ENCODE data around the gene SH3BP4.
"Not testable (repeated sequence)": the region's sequence is repeated elsewhere in the genome, so short reads cannot be mapped to it uniquely, and the experiment has no call there.

The SH3BP4 gene

DNA sequence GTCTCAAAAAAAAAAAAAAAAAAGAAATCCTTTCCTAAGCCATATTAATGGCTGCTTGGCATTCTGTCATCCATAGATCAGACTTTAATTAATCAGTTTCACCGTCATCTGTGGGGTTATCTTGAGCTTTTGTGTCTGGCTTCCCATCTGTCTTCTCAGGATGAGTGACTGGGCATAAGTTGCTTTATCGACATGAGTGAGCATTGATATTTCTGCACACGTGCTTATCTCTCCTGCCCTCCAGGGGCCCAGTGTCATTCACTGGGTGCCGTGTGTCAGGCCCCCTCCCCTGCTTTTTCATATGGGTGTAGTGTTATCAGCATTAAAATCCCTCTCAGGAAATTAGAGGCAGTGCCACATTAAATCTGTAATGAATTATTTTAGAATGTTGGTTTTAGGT is 65.6 kb downstream of the SH3BP4 start:
- no peak overlapping the region for H3K4me3 Mint-ChIP-seq
- H3K36me3 Mint-ChIP-seq (ENCODE audit: insufficient read depth) = peaks cover 2% of the 10 kb centered on the region
- peaks cover 5% of the 10 kb centered on the region for H3K9me3 Mint-ChIP-seq
- DNase-seq (ENCODE audit: low spot score in 2 of 2) (no peak), ATAC-seq (replicated peaks; ENCODE audit: extremely low read depth, poor library complexity, severe bottlenecking) (no peak)
- H3K4me1 Mint-ChIP-seq = no peaks in the 10 kb centered on the region
- peaks cover 37% of the 10 kb centered on the region for H3K27me3 Mint-ChIP-seq
- no peak overlapping the region for H3K27ac Mint-ChIP-seq (ENCODE audit: low read depth)

DNA sequence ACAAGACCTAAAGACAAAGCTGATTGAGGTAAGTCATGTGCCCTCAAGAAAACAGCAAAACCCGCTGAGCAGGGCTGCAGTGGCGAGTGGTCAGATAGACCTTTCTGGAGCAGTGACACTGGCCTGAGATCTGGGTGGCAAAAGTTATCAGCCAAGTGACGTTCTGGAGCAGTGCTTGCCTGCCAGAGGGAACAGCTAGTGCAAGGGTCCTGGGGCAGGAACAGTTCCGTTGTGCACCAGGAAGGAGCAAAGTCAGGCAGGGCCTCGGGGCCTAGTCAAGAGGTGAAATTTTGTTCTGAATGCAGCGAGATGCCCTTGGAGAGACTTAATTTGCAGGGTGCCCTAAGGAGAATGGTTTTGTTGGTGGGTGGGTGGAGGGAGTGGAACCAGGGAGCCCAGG is 67.0 kb downstream of the SH3BP4 start:
- Mint-ChIP-seq H3K9me3 (peaks cover 5% of the 10 kb centered on the region), H3K27ac (ENCODE audit: low read depth) (no peak overlapping the region), H3K27me3 (peaks cover 32% of the 10 kb centered on the region), H3K36me3 (ENCODE audit: insufficient read depth) (peaks cover 2% of the 10 kb centered on the region), H3K4me1 (no peaks in the 10 kb centered on the region), H3K4me3 (no peak overlapping the region)
- no peak for DNase-seq (ENCODE audit: low spot score in 2 of 2)
- no peak for ATAC-seq (replicated peaks; ENCODE audit: extremely low read depth, poor library complexity, severe bottlenecking)

DNA sequence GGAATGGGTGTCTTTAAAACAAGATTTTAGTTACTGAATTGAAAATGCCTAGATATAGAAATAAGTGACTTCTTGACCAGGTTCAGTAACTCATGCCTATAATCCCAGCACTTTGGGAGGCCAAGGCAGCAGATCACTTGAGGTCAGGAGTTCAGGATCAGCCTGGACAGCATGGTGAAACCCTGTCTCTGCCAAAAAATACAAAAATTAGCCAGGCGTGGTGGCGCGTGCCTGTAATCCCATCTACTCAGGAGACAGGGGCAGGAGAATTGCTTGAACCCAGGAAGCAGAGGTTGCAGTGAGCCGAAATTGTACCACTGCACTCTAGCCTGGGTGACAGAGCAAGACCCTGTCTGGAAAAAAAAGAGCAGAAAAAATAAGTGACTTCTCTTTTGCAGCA is 68.3 kb downstream of the SH3BP4 start:
- H3K27me3 Mint-ChIP-seq = peaks cover 32% of the 10 kb centered on the region
- not testable (repeated sequence) for H3K4me1 Mint-ChIP-seq; H3K36me3 Mint-ChIP-seq (ENCODE audit: insufficient read depth); H3K9me3 Mint-ChIP-seq; H3K27ac Mint-ChIP-seq (ENCODE audit: low read depth); DNase-seq (ENCODE audit: low spot score in 2 of 2); H3K4me3 Mint-ChIP-seq; ATAC-seq (replicated peaks; ENCODE audit: extremely low read depth, poor library complexity, severe bottlenecking)

DNA sequence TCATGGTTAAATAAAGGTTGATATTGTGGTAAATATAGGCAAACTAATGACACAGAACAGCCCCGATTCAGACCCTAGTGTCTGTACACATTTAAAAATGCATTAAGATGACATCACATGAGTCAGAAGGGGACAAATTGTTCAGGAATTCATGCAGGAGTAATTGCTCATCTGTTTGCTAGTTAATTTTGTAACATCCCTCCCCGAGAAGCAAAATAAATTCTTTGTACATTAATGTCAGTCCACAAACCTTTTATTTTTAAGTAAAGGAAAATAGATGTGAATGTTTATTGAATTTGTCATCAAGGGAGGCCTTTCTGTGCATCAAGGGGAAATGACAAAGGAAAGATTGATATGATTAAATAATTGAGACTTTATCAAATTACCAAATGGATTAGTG is 69.9 kb downstream of the SH3BP4 start:
- Mint-ChIP-seq H3K27me3 (peaks cover 19% of the 10 kb centered on the region), H3K27ac (ENCODE audit: low read depth) (no peak overlapping the region), H3K9me3 (no peaks in the 10 kb centered on the region), H3K36me3 (ENCODE audit: insufficient read depth) (no peaks in the 10 kb centered on the region), H3K4me1 (no peaks in the 10 kb centered on the region), H3K4me3 (no peak overlapping the region)
- ATAC-seq (replicated peaks; ENCODE audit: extremely low read depth, poor library complexity, severe bottlenecking) (no peak), DNase-seq (ENCODE audit: low spot score in 2 of 2) (no peak)

DNA sequence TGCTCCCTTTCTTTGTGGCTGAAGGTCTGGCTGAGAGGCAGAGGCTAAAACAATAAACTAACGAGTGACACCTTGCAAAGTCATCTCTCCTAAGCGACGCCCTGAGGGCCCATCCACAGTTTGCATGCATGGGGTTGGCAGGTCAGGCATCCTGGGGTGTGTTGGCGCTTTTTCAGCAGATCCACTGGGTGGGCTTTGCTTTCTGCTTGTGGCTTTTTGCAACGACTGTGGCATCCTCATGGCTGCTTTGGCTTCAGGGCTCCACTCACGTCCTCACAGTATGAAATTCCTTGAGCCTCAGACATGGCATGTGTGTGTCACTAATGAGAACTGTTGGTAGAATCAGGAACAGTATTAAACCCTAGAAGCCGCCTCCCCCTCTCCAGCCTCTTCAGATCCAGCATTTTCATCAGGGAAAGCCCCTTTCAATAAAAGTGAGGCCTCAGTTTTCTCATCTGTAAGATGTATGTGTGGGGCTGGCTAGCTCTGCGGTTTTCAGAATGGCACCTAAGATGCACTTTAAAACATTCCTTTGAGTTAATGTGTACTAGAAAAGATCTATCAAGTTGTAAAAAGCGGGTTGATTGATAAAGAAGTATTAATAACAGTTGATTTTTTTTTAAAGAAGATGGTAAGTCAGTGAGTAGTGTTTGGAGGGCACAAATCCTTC is 72.5 kb downstream of the SH3BP4 start:
- Mint-ChIP-seq H3K4me3 (no peak overlapping the region), H3K36me3 (ENCODE audit: insufficient read depth) (no peaks in the 10 kb centered on the region), H3K4me1 (no peaks in the 10 kb centered on the region), H3K27ac (ENCODE audit: low read depth) (no peak overlapping the region), H3K27me3 (peaks cover 22% of the 10 kb centered on the region), H3K9me3 (no peaks in the 10 kb centered on the region)
- DNase-seq (ENCODE audit: low spot score in 2 of 2) (no peak), ATAC-seq (replicated peaks; ENCODE audit: extremely low read depth, poor library complexity, severe bottlenecking) (no peak)

DNA sequence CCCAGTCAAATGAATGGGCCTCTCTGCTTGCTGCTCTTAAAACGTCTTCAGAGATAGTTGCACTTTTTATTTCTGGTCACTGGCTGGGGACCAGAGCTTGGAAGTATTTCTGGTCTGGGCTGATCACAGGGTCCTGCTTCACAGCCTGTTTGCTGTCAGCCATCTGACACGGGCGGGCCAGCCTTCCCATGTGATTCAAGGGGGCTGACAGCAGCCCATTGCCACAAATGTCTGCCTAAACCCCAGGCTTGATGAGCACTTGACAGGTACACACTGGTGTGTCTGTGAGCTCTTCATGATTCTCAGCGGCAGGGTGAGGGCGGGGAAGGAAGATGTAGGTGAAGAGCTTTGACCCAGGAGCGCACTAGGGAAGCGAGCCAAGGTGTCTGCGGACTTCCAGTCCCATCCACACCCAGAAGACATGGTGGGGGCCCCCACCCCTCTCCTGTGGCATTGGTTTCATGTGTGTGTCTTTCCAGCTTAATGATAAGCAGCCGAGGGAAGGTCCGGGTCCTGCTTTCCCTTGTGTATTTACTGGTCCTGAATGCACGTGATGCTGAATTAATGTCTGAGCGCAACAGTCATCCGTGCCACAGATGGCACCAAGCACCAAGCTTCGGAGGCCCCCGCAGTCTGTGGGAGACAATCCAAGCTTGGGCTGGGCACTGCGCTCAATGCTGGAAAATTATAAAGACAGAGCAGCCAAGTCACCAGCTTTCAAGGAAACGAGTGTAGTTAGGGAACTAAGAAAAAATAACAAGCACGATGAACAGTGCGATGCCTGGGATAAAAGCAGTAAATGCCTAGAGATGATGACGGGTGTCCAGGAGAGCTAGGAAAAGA is 73.3 kb downstream of the SH3BP4 start:
- DNase-seq (ENCODE audit: low spot score in 2 of 2) (no peak), ATAC-seq (replicated peaks; ENCODE audit: extremely low read depth, poor library complexity, severe bottlenecking) (no peak)
- Mint-ChIP-seq H3K4me3 (no peak overlapping the region), H3K36me3 (ENCODE audit: insufficient read depth) (no peaks in the 10 kb centered on the region), H3K4me1 (no peaks in the 10 kb centered on the region), H3K27ac (ENCODE audit: low read depth) (no peak overlapping the region), H3K9me3 (no peaks in the 10 kb centered on the region), H3K27me3 (peaks cover 30% of the 10 kb centered on the region)

DNA sequence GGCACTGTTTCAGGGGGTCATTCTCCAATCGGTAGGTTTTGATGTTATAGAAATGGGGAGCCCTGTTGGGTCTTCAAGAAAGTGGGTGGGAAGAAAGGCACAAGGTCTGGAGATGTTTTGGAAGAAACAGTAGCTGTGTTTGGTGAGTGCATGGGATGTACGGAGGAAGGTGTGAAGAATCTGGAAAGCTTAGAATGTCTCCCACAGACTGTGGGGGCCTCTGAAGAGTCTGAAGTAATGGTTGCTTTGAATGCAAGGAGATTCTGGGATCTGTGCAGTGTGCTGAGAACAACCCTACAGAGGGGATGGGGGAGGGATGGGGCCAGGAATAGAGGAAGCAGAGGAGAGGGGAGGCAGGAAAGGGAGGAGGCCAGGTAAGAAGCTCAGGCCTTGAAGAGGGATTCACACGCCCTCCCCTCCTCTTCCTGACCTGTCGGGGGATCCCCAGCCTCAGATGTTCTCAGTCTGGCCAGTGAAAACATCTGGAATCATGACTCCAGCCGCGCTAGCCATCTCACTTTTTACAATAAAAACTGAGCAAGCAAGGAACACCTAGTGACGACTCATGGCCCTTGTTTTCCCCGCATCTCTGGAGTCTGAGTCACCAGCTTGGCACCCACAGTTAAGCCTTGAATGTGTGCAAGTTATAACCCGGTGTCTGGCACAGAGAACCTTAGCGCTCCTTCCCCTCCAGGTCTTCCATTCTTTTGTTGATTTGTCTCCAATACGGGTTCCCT is 74.2 kb downstream of the SH3BP4 start:
- Mint-ChIP-seq H3K4me1 (no peaks in the 10 kb centered on the region), H3K27ac (ENCODE audit: low read depth) (no peak overlapping the region), H3K9me3 (no peaks in the 10 kb centered on the region), H3K27me3 (peaks cover 35% of the 10 kb centered on the region), H3K36me3 (ENCODE audit: insufficient read depth) (no peaks in the 10 kb centered on the region), H3K4me3 (no peak overlapping the region)
- no peak for DNase-seq (ENCODE audit: low spot score in 2 of 2)
- ATAC-seq (replicated peaks; ENCODE audit: extremely low read depth, poor library complexity, severe bottlenecking) = no peak

DNA sequence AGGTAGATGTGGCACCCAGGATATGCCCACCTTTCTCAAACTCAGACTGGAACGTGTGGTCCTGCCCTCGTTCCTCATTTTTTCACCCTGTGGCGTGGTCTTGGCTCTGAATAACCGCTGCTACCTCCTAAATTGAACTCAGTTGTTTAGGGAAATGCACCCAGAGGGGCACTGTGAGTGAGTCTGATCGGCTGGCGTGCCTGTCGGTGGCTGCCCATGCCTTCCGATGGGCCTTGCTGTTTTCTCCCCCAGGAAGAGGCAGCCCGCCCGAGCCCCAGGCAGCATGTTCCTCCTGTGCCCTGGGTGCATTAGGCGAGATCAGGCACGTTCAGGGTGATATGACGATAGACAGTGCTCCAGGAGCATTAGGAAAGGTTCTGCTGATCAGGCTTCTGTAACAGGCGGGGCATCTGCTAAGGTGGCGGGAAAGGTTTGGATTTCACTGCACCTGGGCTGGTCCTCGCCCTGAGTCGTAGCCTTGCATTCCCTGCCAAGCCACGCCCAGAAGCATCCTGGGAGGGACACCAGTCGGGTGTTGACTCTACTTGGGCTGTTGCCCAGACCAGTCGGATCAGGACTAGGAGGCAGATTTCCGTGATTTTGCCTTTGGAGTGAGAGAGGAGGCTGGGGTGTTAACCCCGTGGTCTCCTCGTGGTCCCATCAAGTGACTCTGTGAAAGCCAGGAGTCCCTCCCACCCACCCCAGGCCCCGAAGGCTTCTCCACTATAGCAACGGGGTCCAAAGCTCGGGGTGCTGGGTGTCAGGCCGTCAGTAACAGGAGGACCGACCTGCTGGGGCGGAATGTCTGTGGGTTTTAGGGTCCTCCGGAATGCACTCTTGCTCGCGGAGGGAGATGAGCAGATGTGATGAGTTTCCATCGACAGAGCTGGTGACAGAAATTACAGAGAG is 75.1 kb downstream of the SH3BP4 start:
- no peaks in the 10 kb centered on the region for H3K36me3 Mint-ChIP-seq (ENCODE audit: insufficient read depth)
- no peak for ATAC-seq (replicated peaks; ENCODE audit: extremely low read depth, poor library complexity, severe bottlenecking)
- no peaks in the 10 kb centered on the region for H3K4me1 Mint-ChIP-seq
- H3K27me3 Mint-ChIP-seq = peaks cover 35% of the 10 kb centered on the region
- no peak overlapping the region for H3K4me3 Mint-ChIP-seq
- DNase-seq (ENCODE audit: low spot score in 2 of 2) = no peak
- no peaks in the 10 kb centered on the region for H3K9me3 Mint-ChIP-seq
- H3K27ac Mint-ChIP-seq (ENCODE audit: low read depth) = no peak overlapping the region

DNA sequence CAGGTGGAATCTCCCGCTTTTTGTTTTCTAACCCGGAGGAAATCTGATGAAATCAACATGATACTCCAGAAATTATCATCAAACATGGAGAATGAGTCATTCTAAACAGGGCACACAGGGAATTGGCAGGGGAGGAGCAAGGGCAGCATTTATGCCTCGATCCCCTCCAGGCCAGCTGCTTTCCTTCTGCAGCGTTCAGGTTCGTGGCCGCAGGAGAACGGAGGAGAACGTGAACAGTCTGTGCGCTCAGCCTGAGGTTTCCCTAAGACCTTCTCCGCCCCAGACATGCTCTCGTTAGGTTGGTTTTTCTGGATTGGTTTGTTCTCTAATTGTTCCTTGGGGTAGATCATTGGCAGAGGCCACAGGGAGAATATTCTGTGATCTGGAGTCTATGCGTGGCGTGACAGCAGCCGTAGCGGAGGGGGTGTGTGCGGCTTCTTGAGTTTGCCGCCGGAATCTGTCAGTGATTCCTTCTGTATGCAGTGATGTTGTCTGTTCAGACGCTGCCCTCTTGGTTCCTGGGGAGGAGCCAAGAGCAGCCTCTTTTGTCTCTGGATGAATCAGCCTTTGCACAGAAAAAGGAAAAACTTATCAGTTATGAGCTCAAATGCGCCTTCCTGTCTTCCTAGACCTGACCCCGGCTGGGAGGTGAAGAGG is 75.9 kb downstream of the SH3BP4 start:
- H3K36me3 Mint-ChIP-seq (ENCODE audit: insufficient read depth) = no peaks in the 10 kb centered on the region
- no peak overlapping the region for H3K4me3 Mint-ChIP-seq
- H3K27ac Mint-ChIP-seq (ENCODE audit: low read depth) = no peak overlapping the region
- peaks cover 35% of the 10 kb centered on the region for H3K27me3 Mint-ChIP-seq
- no peaks in the 10 kb centered on the region for H3K9me3 Mint-ChIP-seq
- no peak for ATAC-seq (replicated peaks; ENCODE audit: extremely low read depth, poor library complexity, severe bottlenecking)
- no peak for DNase-seq (ENCODE audit: low spot score in 2 of 2)
- no peaks in the 10 kb centered on the region for H3K4me1 Mint-ChIP-seq

DNA sequence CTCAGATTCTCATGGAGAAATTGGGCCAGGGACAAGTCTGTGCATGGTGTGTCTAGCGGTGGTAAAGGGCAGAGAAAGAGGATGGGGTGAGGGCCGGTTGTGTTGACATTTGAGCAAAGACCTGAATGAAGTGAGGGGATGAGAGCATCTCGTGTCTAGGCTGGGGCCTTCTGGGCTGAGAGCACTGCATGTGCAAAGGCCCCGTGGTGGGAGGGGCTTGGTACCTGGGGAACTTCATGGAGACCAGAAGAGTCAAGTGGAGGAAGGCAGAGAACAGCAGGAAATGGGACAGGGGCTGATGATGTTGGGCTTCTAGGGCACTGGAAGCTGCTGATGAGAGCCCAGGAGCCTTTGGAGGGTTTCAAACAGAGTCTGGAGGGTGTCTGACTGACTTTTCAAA is 76.8 kb downstream of the SH3BP4 start:
- Mint-ChIP-seq H3K9me3 (no peaks in the 10 kb centered on the region), H3K4me1 (no peaks in the 10 kb centered on the region), H3K4me3 (no peak overlapping the region)

DNA sequence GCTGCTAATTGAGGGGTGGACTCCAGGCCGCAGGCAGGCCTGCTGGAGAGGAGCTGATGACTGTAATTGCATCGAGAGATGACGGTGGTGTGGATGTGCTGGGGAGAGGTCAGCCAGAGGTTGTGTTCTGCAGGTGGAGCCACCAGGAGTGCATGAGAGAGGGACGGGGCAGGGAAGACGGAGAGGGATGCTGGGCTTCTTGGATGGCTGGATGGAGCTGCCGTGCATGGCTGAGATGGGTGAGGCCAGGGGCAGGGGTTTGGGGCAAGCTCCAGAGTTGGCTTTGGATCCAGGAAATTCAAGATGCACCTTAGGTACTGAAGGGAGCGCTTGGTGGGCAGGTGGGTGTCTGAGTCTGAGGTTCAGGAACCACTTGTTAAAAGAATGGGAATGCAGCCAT is 77.2 kb downstream of the SH3BP4 start:
- no peak overlapping the region for H3K27ac Mint-ChIP-seq (ENCODE audit: low read depth)
- ATAC-seq (replicated peaks; ENCODE audit: extremely low read depth, poor library complexity, severe bottlenecking) (no peak), DNase-seq (ENCODE audit: low spot score in 2 of 2) (no peak)
- H3K27me3 Mint-ChIP-seq = peaks cover 35% of the 10 kb centered on the region
- H3K4me1 Mint-ChIP-seq = no peaks in the 10 kb centered on the region
- H3K4me3 Mint-ChIP-seq = no peak overlapping the region
- no peaks in the 10 kb centered on the region for H3K36me3 Mint-ChIP-seq (ENCODE audit: insufficient read depth)
- no peaks in the 10 kb centered on the region for H3K9me3 Mint-ChIP-seq

More for the DNA sequence above, 76.8 kb downstream of the SH3BP4 start:
- Mint-ChIP-seq H3K27me3 (peaks cover 35% of the 10 kb centered on the region), H3K36me3 (ENCODE audit: insufficient read depth) (no peaks in the 10 kb centered on the region), H3K27ac (ENCODE audit: low read depth) (no peak overlapping the region)
- ATAC-seq (replicated peaks; ENCODE audit: extremely low read depth, poor library complexity, severe bottlenecking) (no peak), DNase-seq (ENCODE audit: low spot score in 2 of 2) (no peak)

DNA sequence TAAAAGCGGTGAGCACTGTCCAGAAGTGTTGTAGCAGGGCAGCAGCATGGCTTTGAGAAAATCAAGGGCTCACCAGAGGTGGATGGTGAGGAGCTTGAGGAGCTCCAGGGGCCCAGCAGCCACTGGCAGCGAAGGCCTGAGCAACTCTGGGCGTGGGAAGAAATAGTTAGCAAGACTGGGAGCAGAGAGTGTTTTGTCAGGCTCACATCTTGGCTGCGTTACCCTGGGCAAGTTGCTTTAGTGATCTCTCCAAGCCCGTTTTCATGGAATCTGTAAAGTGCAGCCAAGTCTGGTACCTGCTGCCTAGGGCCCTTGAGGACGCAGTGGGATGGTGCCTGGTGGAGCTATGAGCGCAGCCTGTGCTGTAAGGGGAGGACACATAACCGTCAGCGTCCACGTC is 78.3 kb downstream of the SH3BP4 start:
- ATAC-seq (replicated peaks; ENCODE audit: extremely low read depth, poor library complexity, severe bottlenecking) = no peak
- Mint-ChIP-seq H3K27me3 (peaks cover 35% of the 10 kb centered on the region), H3K36me3 (ENCODE audit: insufficient read depth) (no peaks in the 10 kb centered on the region), H3K4me1 (no peaks in the 10 kb centered on the region), H3K4me3 (no peak overlapping the region), H3K9me3 (no peaks in the 10 kb centered on the region), H3K27ac (ENCODE audit: low read depth) (no peak overlapping the region)
- DNase-seq (ENCODE audit: low spot score in 2 of 2) = no peak
